ENCODE data around the gene TRAFD1. TPM values are rescaled to one million over a fixed set of nuclear protein-coding genes. Genes with fewer than 3 reads are reported as not detected.

TRAFD1 gene
- total and polyA plus RNA-seq, 2 experiments from 2014 or later = 17.4 to 30.4 TPM

- Histone ChIP-seq H3K79me2 (replicated peaks; ENCODE audit: insufficient read depth) (peaks cover 100% of the 10 kb centered on the region), H3K27me3 (ENCODE audit: insufficient read depth) (no peaks in the 10 kb centered on the region), H3K27ac (ENCODE audit: low read depth) (peak overlapping the region; percentile 67), H3K4me2 (no peak overlapping the region), H3K4me1 (ENCODE audit: insufficient read depth) (no peaks in the 10 kb centered on the region), H3K36me3 (ENCODE audit: insufficient read depth) (peaks cover 33% of the 10 kb centered on the region), H3F3A (replicated peaks; ENCODE audit: low read depth) (0 out of 2 replicates have a peak, but pooled peaks cover 6% of the 10 kb centered on the region), H3K4me3 (no peak overlapping the region), H4K20me1 (replicated peaks; ENCODE audit: insufficient read depth) (peaks cover 66% of the 10 kb centered on the region), H3K9me2 (ENCODE audit: insufficient read depth) (no peaks in the 10 kb centered on the region), H2AFZ (no peak overlapping the region)
- H3K36me3 Mint-ChIP-seq (ENCODE audit: low read depth) = peaks cover 81% of the 10 kb centered on the region
- no peak for ATAC-seq
- H3K27me3 Mint-ChIP-seq (ENCODE audit: insufficient read depth, low read depth, poor library complexity) = no peaks in the 10 kb centered on the region
- H3K9me3 Mint-ChIP-seq = no peaks in the 10 kb centered on the region
- H3K4me3 Mint-ChIP-seq = no peak overlapping the region
- no peak for DNase-seq (ENCODE audit: low spot score)
- H3K4me1 Mint-ChIP-seq = no peaks in the 10 kb centered on the region
- no peak overlapping the region; the same call in 1 of the 2 replicates for H3K27ac Mint-ChIP-seq
- TF ChIP-seq ZNF462 (CRISPR knock-in tag; IDR thresholded peaks at IDR 0.05) = no peak
- TF ChIP-seq, protein P1, sequence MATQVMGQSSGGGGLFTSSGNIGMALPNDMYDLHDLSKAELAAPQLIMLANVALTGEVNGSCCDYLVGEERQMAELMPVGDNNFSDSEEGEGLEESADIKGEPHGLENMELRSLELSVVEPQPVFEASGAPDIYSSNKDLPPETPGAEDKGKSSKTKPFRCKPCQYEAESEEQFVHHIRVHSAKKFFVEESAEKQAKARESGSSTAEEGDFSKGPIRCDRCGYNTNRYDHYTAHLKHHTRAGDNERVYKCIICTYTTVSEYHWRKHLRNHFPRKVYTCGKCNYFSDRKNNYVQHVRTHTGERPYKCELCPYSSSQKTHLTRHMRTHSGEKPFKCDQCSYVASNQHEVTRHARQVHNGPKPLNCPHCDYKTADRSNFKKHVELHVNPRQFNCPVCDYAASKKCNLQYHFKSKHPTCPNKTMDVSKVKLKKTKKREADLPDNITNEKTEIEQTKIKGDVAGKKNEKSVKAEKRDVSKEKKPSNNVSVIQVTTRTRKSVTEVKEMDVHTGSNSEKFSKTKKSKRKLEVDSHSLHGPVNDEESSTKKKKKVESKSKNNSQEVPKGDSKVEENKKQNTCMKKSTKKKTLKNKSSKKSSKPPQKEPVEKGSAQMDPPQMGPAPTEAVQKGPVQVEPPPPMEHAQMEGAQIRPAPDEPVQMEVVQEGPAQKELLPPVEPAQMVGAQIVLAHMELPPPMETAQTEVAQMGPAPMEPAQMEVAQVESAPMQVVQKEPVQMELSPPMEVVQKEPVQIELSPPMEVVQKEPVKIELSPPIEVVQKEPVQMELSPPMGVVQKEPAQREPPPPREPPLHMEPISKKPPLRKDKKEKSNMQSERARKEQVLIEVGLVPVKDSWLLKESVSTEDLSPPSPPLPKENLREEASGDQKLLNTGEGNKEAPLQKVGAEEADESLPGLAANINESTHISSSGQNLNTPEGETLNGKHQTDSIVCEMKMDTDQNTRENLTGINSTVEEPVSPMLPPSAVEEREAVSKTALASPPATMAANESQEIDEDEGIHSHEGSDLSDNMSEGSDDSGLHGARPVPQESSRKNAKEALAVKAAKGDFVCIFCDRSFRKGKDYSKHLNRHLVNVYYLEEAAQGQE (IDR thresholded peaks at IDR 0.05; ENCODE audit: unreplicated experiment) = no peak
- TF ChIP-seq NANOG (IDR thresholded peaks at IDR 0.05; ENCODE audit: borderline replicate concordance) = no peak
- TF ChIP-seq STAT1 (IDR thresholded peaks at IDR 0.05; ENCODE audit: unreplicated experiment) = no peak
- TF ChIP-seq, protein P2, sequence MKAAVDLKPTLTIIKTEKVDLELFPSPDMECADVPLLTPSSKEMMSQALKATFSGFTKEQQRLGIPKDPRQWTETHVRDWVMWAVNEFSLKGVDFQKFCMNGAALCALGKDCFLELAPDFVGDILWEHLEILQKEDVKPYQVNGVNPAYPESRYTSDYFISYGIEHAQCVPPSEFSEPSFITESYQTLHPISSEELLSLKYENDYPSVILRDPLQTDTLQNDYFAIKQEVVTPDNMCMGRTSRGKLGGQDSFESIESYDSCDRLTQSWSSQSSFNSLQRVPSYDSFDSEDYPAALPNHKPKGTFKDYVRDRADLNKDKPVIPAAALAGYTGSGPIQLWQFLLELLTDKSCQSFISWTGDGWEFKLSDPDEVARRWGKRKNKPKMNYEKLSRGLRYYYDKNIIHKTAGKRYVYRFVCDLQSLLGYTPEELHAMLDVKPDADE (IDR thresholded peaks at IDR 0.05) = no peak
- TF ChIP-seq JUNB (IDR thresholded peaks at IDR 0.05; ENCODE audit: unreplicated experiment) = no peak
- TF ChIP-seq EZH2phosphoT487 (IDR thresholded peaks at IDR 0.05; ENCODE audit: unreplicated experiment) = no peak
- no peak for TF ChIP-seq EZH2 (IDR thresholded peaks at IDR 0.05; ENCODE audit: low read depth, unreplicated experiment)
- no peak for TF ChIP-seq POLR2AphosphoS5 (IDR thresholded peaks at IDR 0.05; ENCODE audit: low read depth)
- TF ChIP-seq, protein P3, sequence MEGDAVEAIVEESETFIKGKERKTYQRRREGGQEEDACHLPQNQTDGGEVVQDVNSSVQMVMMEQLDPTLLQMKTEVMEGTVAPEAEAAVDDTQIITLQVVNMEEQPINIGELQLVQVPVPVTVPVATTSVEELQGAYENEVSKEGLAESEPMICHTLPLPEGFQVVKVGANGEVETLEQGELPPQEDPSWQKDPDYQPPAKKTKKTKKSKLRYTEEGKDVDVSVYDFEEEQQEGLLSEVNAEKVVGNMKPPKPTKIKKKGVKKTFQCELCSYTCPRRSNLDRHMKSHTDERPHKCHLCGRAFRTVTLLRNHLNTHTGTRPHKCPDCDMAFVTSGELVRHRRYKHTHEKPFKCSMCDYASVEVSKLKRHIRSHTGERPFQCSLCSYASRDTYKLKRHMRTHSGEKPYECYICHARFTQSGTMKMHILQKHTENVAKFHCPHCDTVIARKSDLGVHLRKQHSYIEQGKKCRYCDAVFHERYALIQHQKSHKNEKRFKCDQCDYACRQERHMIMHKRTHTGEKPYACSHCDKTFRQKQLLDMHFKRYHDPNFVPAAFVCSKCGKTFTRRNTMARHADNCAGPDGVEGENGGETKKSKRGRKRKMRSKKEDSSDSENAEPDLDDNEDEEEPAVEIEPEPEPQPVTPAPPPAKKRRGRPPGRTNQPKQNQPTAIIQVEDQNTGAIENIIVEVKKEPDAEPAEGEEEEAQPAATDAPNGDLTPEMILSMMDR (conservative IDR thresholded peaks at IDR 0.05; ENCODE audit: low read depth in 2 of 2) = no peak
- TF ChIP-seq ZNF331 (CRISPR knock-in tag; IDR thresholded peaks at IDR 0.05; ENCODE audit: low read depth) = no peak
- no peak for TF ChIP-seq ZNF114 (CRISPR knock-in tag; IDR thresholded peaks at IDR 0.05)
- TF ChIP-seq CREB1 (CRISPR knock-in tag; IDR thresholded peaks at IDR 0.05; ENCODE audit: low read depth) = no peak
Measured at GRCh38 chr12:112096667-112097066, 28.7 kb upstream of the TRAFD1 start.
